Stomach (tissue), 9 donors: Measurements from ENCODE around the gene STIM1. TPM values are rescaled to one million over a fixed set of nuclear protein-coding genes. Genes with fewer than 3 reads are reported as not detected.

Experiments
- DNase-seq, 2 donors: peaks; one replicate each; pipeline versions ENCODE4 v3.0.0 to v3.0.0-alpha.2; 2013 to 2019
- H3K27ac ChIP-seq, 5 donors: fragments of 200-600 bp in 4 of 5; sonication (generic) in 4 of 5; one replicate each; pipeline ENCODE4 v1.5.1; 2013 to 2019; ENCODE audit warnings: mild to moderate bottlenecking in 1 of 5, moderate library complexity in 1 of 5
- H3K27me3 ChIP-seq, 3 donors: fragments of 200-600 bp; sonication (generic); one replicate each; pipeline ENCODE4 v1.5.1; 2017 to 2019; ENCODE audit warnings: mixed run types in 1 of 3
- H3K36me3 ChIP-seq, 4 donors: fragments of 200-600 bp; sonication (generic); 1 replicate in 3 of 4; 2 replicates in 1 of 4; pipeline ENCODE4 v1.5.1; 2016 to 2019
- H3K4me1 ChIP-seq, 4 donors: fragments of 200-600 bp; sonication (generic); one replicate each; pipeline ENCODE4 v1.5.1; 2016 to 2019
- H3K4me3 ChIP-seq, 4 donors: fragments of 200-600 bp; sonication (generic) in 3 of 4; one replicate each; pipeline ENCODE4 v1.5.1; 2016 to 2019; ENCODE audit warnings: mild to moderate bottlenecking in 1 of 4
- H3K9me3 ChIP-seq, 4 donors: fragments of 200-600 bp; sonication (generic); one replicate each; pipeline ENCODE4 v1.5.1; 2016 to 2019
- CTCF ChIP-seq, 7 experiments: fragments of 450-650 bp in 4 of 7; fragments of 200-600 bp in 3 of 7; sonication (generic) in 3 of 7; IDR thresholded peaks; one replicate each; pipeline ENCODE4 v1.5.1; 2016 to 2019; ENCODE audit warnings: antibody characterized with exemption in 7 of 7, control low read depth in 2 of 7, mild to moderate bottlenecking in 1 of 7
- EP300 ChIP-seq: sonication (generic); formaldehyde crosslinking; IDR thresholded peaks from one replicate; pipeline ENCODE4 v1.6.1; 2017; ENCODE audit warnings: antibody characterized with exemption
- POLR2A ChIP-seq, 4 donors: fragments of 450-650 bp; IDR thresholded peaks; one replicate each; pipeline ENCODE4 v1.6.1; 2016; ENCODE audit warnings: antibody characterized with exemption in 4 of 4, control low read depth in 2 of 4, mild to moderate bottlenecking in 1 of 4, moderate library complexity in 1 of 4
- POLR2AphosphoS5 ChIP-seq, 3 donors: sonication (generic); formaldehyde crosslinking; IDR thresholded peaks; one replicate each; pipeline ENCODE4 v1.6.1; 2016; ENCODE audit warnings: antibody characterized with exemption in 3 of 3
- WGBS, 5 donors: extraction: QIAGEN DNeasy Blood & Tissue Kit in 3 of 5; methylation state at CpG; one replicate each; pipeline versions ENCODE4 v1.1.5 to v1.1.7; 2013 to 2018; 5-methylcytosine and 5-hydroxymethylcytosine counted together
- intact Hi-C: fragments of 100-400 bp; cut with DNase I; formaldehyde crosslinking; loops from one replicate; pipeline ENCODE4 v1.15.1; 2023; ENCODE audit warnings: low total_unique reads
- polyA plus RNA-seq, 3 donors: library from polyadenylated mRNA; stranded (reverse); fragments of 200-250 nt; gene quantifications; one replicate each; pipeline ENCODE4 v1.2.3, GENCODE V29; 2013
- total RNA-seq, 5 donors: library from RNA; depleted of rRNA; stranded (reverse); fragments of >200 nt; gene quantifications; one replicate each; pipeline versions ENCODE4 v1.1.0 to v1.2.3, GENCODE V29; 2014 to 2016
- donor health status: healthy with polysubstance abuse.
- donor health status: Bipolar disorder and iron deficiency.
- donor health status: healthy.

Gene STIM1
- total and polyA plus RNA-seq, 8 donors, result 8.7 to 70.7 (median 34.3) TPM

- WGBS, 5 donors, result 76 to 94% (median 78%) methylated on average over 1 of the region's 1 CpG
- no peaks in the 10 kb centered on the region for H3K9me3 ChIP-seq
- DNase-seq, result no peak
- intact Hi-C loops, result no loop called here
- no peaks in the 10 kb centered on the region for H3K36me3 ChIP-seq
- H3K4me1 ChIP-seq, result peaks cover 6 to 39% (median 21%) of the 10 kb centered on the region in 4 donors
- TF ChIP-seq EP300 (no peak), POLR2A (IDR thresholded peaks at IDR 0.05) (no peak), POLR2AphosphoS5 (IDR thresholded peaks at IDR 0.05) (no peak), CTCF (IDR thresholded peaks at IDR 0.05) (no peak)
- no peak overlapping the region for H3K4me3 ChIP-seq
- no peaks in the 10 kb centered on the region for H3K27me3 ChIP-seq
- H3K27ac ChIP-seq, result no peak overlapping the region
Measured at GRCh38 chr11:3955299-3955665, 99.8 kb downstream of the STIM1 start.

- 86 to 93% (median 90%) methylated on average over 2 of the region's 2 CpGs for WGBS, 5 donors
- intact Hi-C loops, result no loop called here
Measured at GRCh38 chr11:3956038-3956437, 100.6 kb downstream of the STIM1 start.

DNA sequence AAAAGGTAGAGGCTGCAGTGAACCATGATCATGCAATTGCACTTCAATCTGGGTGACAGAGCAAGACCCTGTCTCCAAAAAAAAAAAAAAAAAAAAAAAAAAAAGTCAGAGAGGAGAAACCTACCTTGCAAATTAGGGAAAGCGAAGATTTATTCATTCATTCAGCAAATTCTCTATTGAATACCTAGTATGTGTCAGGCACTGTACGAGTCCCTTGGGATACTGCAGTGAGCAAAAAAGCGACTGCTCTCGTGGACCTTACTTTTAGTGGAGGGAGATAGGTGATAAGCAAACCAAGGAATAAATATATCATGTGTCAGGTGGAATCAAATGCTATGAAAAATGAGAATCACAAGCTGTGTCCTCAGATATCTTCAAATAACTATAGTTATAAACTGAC, 101.3 kb downstream of the STIM1 start:
- H3K4me3 ChIP-seq, result no peak overlapping the region
- H3K4me1 ChIP-seq, result peaks cover 0 to 36% (median 12%) of the 10 kb centered on the region in 4 donors
- TF ChIP-seq POLR2AphosphoS5 (IDR thresholded peaks at IDR 0.05) (no peak), CTCF (IDR thresholded peaks at IDR 0.05) (no peak), POLR2A (IDR thresholded peaks at IDR 0.05) (no peak), EP300 (no peak)
- H3K9me3 ChIP-seq, result no peaks in the 10 kb centered on the region
- H3K36me3 ChIP-seq, result no peaks in the 10 kb centered on the region
- WGBS, 5 donors, result 93 to 96% (median 95%) methylated on average over 4 of the region's 4 CpGs
- DNase-seq, result no peak
- no peak overlapping the region for H3K27ac ChIP-seq
- no peaks in the 10 kb centered on the region for H3K27me3 ChIP-seq
- intact Hi-C loops, result no loop called here

More at GRCh38 chr11:3956038-3956437, 100.6 kb downstream of the STIM1 start:
- TF ChIP-seq CTCF (IDR thresholded peaks at IDR 0.05) (no peak), POLR2A (IDR thresholded peaks at IDR 0.05) (no peak), EP300 (no peak), POLR2AphosphoS5 (IDR thresholded peaks at IDR 0.05) (no peak)
- DNase-seq, result no peak
- H3K4me3 ChIP-seq, result no peak overlapping the region
- no peaks in the 10 kb centered on the region for H3K36me3 ChIP-seq
- no peaks in the 10 kb centered on the region for H3K27me3 ChIP-seq
- no peaks in the 10 kb centered on the region for H3K9me3 ChIP-seq
- H3K4me1 ChIP-seq, result peaks cover 0 to 37% (median 17%) of the 10 kb centered on the region in 4 donors
- no peak overlapping the region for H3K27ac ChIP-seq

- Histone ChIP-seq H3K27ac (no peak overlapping the region), H3K27me3 (no peaks in the 10 kb centered on the region), H3K9me3 (no peaks in the 10 kb centered on the region), H3K36me3 (no peaks in the 10 kb centered on the region), H3K4me3 (no peak overlapping the region), H3K4me1 (peaks cover 0 to 32% (median 11%) of the 10 kb centered on the region in 4 donors)
- no peak for DNase-seq
- no peak for TF ChIP-seq POLR2AphosphoS5 (IDR thresholded peaks at IDR 0.05)
- TF ChIP-seq EP300, result no peak
- TF ChIP-seq POLR2A (IDR thresholded peaks at IDR 0.05), result no peak
- TF ChIP-seq CTCF (IDR thresholded peaks at IDR 0.05), result no peak
- intact Hi-C loops, result no loop called here
- WGBS, 5 donors, result 66 to 97% (median 84%) methylated on average over 3 of the region's 3 CpGs
Measured at GRCh38 chr11:3957437-3957836, 102.0 kb downstream of the STIM1 start.
